HG03139 (cell line): ENCODE data around the gene CASP7.
"Not testable (repeated sequence)": the region's sequence is repeated elsewhere in the genome, so short reads cannot be mapped to it uniquely, and the experiment has no call there.

Source experiments
- ATAC-seq: cut with Tn5 transposase; IDR thresholded peaks from one replicate; pipeline ENCODE4 v1.9.1; 2021; ENCODE audit not compliant: unreplicated experiment

The CASP7 gene

GRCh38 chr10:113679463-113680189 lies at the start of gene CASP7:
CASP7 (plus strand) TSS chr10:113679912; CDS start chr10:113697494, 17,582 bp downstream.
- ATAC-seq: peak; percentile 71

DNA sequence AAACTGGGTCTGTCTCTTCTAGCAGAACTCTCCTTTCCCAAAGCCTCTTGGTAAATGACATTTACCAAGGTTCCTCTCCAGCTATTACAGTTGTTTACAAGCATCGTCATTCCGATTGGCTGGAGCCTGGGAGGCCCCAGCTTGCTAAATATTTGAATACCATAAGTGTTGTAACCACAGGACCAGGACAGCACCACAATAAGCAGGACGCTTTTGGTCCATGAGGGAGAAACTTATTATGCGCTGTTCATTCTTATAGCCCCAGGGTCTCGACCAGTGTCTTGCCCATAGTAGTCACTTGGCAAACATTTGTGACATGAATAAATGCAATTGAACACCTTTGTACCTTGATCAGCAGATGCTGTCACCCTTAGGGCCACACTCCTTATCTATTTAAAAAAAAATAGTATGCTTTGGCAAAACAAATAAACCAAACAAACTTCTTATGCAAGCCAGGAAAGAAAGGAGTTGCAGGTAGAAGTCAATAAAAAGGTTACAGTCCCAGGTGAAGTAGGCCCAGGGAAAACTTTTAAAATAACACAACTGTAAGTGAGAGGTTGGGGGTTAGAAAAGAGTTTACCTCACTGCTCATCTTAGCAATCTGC lies 48.7 kb upstream of the CASP7 start:
- no peak for ATAC-seq

- ATAC-seq: no peak
Observed at GRCh38 chr10:113631684-113632367, 47.9 kb upstream of the CASP7 start.

- no peak for ATAC-seq
Observed at GRCh38 chr10:113639966-113640365, 39.7 kb upstream of the CASP7 start.

GRCh38 chr10:113641702-113642101 lies 38.0 kb upstream of the CASP7 start:
- no peak for ATAC-seq

- no peak for ATAC-seq
Observed at GRCh38 chr10:113643183-113643582, 36.5 kb upstream of the CASP7 start.

- ATAC-seq: no peak
Observed at GRCh38 chr10:113644185-113645120, 35.3 kb upstream of the CASP7 start.

DNA sequence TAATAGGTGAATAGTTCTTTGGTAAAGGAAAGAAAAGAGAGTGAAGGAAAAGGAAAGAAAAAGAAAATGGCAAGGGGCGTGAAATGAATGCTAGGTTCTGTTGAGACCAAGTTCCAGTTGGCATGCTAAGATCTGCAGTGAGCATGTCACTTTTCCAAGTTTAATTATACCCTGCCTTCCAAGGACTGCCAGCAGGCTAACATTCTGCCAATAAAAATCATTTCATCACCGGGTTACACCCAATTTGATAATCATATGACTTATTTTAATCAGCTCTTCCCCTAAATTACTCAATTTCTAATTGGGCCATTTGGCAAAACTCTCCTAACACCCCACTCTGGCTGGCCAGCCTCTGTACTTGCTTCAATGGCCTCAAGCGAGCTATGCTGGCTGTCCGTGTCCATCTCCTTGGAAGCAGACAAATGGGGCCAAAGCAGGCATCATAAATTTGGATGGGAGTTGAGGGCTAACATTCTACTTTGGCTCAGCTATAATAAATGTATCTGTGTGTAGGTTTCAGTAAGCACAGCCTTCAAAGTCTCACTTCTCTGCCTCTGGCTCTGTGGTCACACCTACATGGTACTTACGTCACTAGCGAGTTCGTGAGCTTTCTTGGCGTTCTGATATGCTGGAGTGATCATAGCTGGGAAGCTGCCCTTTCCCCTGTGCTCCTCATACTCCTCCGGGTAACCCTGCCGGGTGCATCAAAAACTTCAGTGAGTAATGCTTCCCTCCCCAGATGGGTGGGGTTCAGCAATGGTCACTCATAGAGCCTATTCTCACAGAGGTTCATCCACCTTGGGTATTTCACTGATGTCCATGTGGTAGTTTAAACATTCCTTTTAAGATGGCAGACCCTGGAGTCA lies 33.1 kb upstream of the CASP7 start:
- ATAC-seq: no peak

- ATAC-seq: no peak
Observed at GRCh38 chr10:113647812-113648211, 31.9 kb upstream of the CASP7 start.

- no peak for ATAC-seq
Observed at GRCh38 chr10:113648478-113648877, 31.2 kb upstream of the CASP7 start.

DNA sequence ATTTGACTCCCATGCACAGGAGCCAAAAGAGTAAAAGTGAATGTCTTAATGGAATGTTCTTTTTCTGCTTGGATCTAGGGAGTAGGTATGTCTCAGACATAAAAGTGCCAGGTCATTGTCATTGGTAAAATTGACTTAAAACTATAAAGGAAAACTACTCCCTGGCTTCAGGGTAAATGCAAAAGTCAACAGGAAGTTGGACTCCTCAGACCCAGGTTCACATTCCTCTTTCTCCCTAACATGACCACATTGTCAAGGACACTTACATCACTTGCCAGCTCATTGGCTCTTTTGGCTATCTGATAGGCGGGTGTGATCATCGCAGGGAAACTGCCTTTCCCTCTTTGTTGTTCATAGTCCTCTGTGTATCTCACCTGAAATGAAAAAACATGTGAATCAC lies 29.5 kb upstream of the CASP7 start:
- ATAC-seq: no peak

DNA sequence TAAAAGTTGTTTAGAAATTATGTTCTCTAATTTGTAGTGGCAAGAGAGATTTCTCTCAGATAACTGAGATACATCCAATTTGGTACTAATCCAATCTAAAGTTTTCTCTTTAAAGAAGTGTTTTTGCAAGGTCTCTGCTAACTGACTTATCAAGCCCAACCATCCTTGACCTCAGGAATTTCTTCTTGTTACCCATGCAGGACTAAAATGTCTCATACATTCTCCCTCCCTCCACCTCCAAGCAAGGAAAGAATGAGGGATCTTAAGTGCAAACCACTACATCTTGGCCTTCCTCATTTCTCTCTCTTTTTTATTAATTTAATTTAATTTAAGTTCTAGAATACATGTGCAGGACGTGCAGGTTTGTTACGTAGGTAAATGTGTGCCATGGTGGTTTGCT lies 28.7 kb upstream of the CASP7 start:
- no peak for ATAC-seq

DNA sequence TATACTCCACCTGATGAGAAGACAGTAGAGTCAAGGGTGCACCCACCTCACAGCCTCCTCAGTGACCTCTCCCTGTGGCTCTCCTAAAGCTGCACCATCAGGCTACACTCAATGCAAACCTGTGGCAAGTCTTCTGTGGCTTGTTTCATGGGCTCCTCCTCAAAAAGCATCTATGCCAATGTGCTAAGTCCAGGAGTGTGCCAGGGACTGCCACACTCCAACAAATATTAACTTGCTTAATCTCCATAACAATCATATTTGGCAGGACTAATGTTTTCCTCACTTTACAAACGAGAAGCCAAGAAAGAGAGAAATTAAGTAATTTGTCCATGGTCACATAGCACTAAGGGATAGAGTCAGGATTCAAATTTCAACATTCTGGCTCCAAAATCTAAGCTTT lies 27.8 kb upstream of the CASP7 start:
- ATAC-seq: no peak

GRCh38 chr10:113652456-113652855 lies 27.3 kb upstream of the CASP7 start:
- ATAC-seq: not testable (repeated sequence)

- ATAC-seq: no peak
Observed at GRCh38 chr10:113656896-113657295, 22.8 kb upstream of the CASP7 start.

DNA sequence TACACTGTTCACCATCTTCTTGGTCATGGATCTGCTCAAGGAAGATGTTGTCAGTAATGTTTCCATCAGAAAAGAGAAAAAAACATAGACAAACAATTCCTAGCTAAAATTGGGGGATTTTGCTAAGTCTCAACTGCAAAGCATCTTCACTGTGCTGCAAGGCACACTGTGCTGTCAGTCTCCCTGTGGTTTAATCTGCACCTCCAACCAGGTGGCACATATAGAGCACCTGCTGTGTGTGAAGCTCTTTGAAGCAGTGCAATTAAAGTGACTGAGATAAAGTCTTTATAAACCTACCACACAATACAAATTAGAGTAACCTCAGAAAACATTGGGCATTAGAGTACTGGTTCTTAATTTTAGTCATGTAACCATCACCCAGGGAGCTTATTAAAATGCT lies 22.2 kb upstream of the CASP7 start:
- ATAC-seq: no peak

DNA sequence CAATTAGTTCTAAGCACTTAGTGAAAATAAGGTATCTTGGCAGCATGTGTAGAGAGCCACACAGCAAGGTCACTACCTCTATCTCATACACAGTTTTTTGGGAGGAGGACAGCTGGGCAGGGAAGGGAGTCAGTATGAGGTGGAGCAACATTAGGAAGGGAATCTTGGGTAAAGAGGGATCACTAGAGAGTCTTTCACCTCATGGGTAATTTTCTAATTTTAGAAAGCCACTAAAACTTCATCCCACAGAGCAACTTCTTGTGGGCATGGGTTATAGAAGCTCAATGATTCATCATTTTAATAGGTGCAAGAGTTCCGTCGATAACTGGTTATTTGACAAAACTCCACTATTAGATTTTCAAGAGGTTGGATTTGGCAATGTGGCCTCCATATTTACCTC lies 18.4 kb upstream of the CASP7 start:
- ATAC-seq: no peak

GRCh38 chr10:113663142-113663541 lies 16.6 kb upstream of the CASP7 start:
- ATAC-seq: no peak

DNA sequence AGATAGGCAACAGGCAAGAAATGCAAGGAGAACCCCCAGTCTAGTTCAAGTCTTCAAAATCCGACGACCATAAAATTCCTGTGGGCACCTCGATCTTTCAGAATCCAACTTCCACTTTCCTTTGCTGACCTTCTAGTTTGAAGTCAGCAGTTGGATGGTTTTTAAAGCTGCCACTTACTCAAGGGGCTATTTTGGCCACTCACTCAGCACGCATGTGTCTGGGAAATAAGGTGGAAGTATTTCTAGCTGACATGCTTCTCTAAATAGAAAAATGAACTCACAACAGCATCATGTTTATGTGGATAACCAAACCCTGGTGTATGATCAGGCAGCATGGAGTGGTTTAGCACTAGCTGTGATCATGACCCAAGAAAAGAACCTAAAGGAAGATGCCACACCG lies 15.8 kb upstream of the CASP7 start, which contains the start of gene NRAP:
TSS of gene NRAP (minus strand) at position 134 of the 400 bp plus-strand sequence. CDS start 159 bp downstream, outside the sequence.
- ATAC-seq: no peak

GRCh38 chr10:113665352-113665751 lies 14.4 kb upstream of the CASP7 start:
- ATAC-seq: no peak
